ENCODE results near the gene SGPP1. TPM values are rescaled to one million over a fixed set of nuclear protein-coding genes. Genes with fewer than 3 reads are reported as not detected.

The SGPP1 gene
- total and polyA plus RNA-seq, 11 donors, result 4.0 to 9.2 (median 5.1) TPM

GRCh38 chr14:63676615-63677014, 51.2 kb downstream of the SGPP1 start:
- whole genome bisulfite sequencing, 4 donors, result 93 to 98% (median 97%) methylated on average over 3 of the region's 3 CpGs
- no peak for ATAC-seq
- DNase-seq, result no peak
- no peak overlapping the region for H3K4me3 ChIP-seq
- no peaks in the 10 kb centered on the region for H3K9me3 ChIP-seq
- no peak overlapping the region for H3K27ac ChIP-seq
- no peaks in the 10 kb centered on the region for H3K4me1 ChIP-seq
- intact Hi-C loops (cut with DNase I), result no loop called here
- H3K27me3 ChIP-seq, result no peaks in the 10 kb centered on the region
- TF ChIP-seq CTCF (IDR thresholded peaks at IDR 0.05), result no peak
- no peak for TF ChIP-seq POLR2A (IDR thresholded peaks at IDR 0.05)
- H3K36me3 ChIP-seq, result peaks cover 0 to 25% (median 6%) of the 10 kb centered on the region in 9 donors

GRCh38 chr14:63673886-63674497, 53.9 kb downstream of the SGPP1 start:
- Histone ChIP-seq H3K4me1 (no peaks in the 10 kb centered on the region), H3K4me3 (no peak overlapping the region), H3K27me3 (no peaks in the 10 kb centered on the region), H3K9me3 (no peaks in the 10 kb centered on the region), H3K27ac (no peak overlapping the region), H3K36me3 (peaks cover 0 to 22% (median 6%) of the 10 kb centered on the region in 9 donors)
- intact Hi-C loops (cut with DNase I), result no loop called here
- WGBS, 4 donors, result 79 to 86% (median 81%) methylated on average over 7 of the region's 7 CpGs
- ATAC-seq (no peak), DNase-seq (no peak)
- TF ChIP-seq POLR2A (IDR thresholded peaks at IDR 0.05), result no peak
- no peak for TF ChIP-seq CTCF (IDR thresholded peaks at IDR 0.05)

GRCh38 chr14:63673255-63673654, 54.6 kb downstream of the SGPP1 start:
- peaks cover 0 to 22% (median 6%) of the 10 kb centered on the region in 9 donors for H3K36me3 ChIP-seq
- intact Hi-C loops (cut with DNase I), result no loop called here
- DNase-seq (no peak), ATAC-seq (no peak)
- 79 to 88% (median 86%) methylated on average over 5 of the region's 5 CpGs for WGBS, 4 donors
- H3K9me3 ChIP-seq, result no peaks in the 10 kb centered on the region
- H3K4me3 ChIP-seq, result no peak overlapping the region
- TF ChIP-seq POLR2A (IDR thresholded peaks at IDR 0.05) (no peak), CTCF (IDR thresholded peaks at IDR 0.05) (no peak)
- no peaks in the 10 kb centered on the region for H3K4me1 ChIP-seq
- no peaks in the 10 kb centered on the region for H3K27me3 ChIP-seq
- H3K27ac ChIP-seq, result no peak overlapping the region

GRCh38 chr14:63672417-63673180, 55.3 kb downstream of the SGPP1 start:
- no peak overlapping the region for H3K27ac ChIP-seq
- ATAC-seq, result no peak
- no peak overlapping the region for H3K4me3 ChIP-seq
- no peak for TF ChIP-seq CTCF (IDR thresholded peaks at IDR 0.05)
- no peak for TF ChIP-seq POLR2A (IDR thresholded peaks at IDR 0.05)
- no peaks in the 10 kb centered on the region for H3K27me3 ChIP-seq
- no peaks in the 10 kb centered on the region for H3K9me3 ChIP-seq
- intact Hi-C loops (cut with DNase I), result no loop called here
- H3K36me3 ChIP-seq, result peaks cover 0 to 16% (median 6%) of the 10 kb centered on the region in 9 donors
- no peak for DNase-seq
- 85 to 90% (median 88%) methylated on average over 7 of the region's 7 CpGs for WGBS, 4 donors
- no peaks in the 10 kb centered on the region for H3K4me1 ChIP-seq
